Hepatocyte (in vitro differentiated cells): ENCODE data around the gene CATSPERB. TPM values are rescaled to one million over a fixed set of nuclear protein-coding genes. Genes with fewer than 3 reads are reported as not detected.

ENCODE experiments used
- DNase-seq: peaks from one replicate; pipeline ENCODE4 v3.0.0-alpha.2; 2016; ENCODE audit warnings: low spot score
- H2AFZ ChIP-seq: fragments of 200-600 bp; sonication (generic); 2 replicates; pipeline ENCODE4 v1.6.0; 2016; ENCODE audit warnings: antibody characterized with exemption, mild to moderate bottlenecking
- H3K27ac ChIP-seq: fragments of 200-600 bp; sonication (generic); 2 replicates; pipeline ENCODE4 v1.5.1; 2016; ENCODE audit warnings: mild to moderate bottlenecking
- H3K27me3 ChIP-seq: fragments of 200-600 bp; sonication (generic); 2 replicates; pipeline ENCODE4 v1.6.1; 2016
- H3K36me3 ChIP-seq: fragments of 200-600 bp; sonication (generic); replicated peaks from 2 replicates; pipeline ENCODE4 v1.5.1; 2016; ENCODE audit warnings: low read depth; ENCODE audit not compliant: insufficient read depth
- H3K4me1 ChIP-seq: fragments of 200-600 bp; sonication (generic); 2 replicates; pipeline ENCODE4 v1.5.1; 2016; ENCODE audit warnings: mild to moderate bottlenecking, moderate library complexity; ENCODE audit not compliant: insufficient read depth
- H3K4me2 ChIP-seq: fragments of 200-600 bp; sonication (generic); 2 replicates; pipeline ENCODE4 v1.6.0; 2016
- H3K4me3 ChIP-seq: fragments of 200-600 bp; sonication (generic); 2 replicates; pipeline ENCODE4 v1.5.1; 2016; ENCODE audit warnings: mild to moderate bottlenecking
- H3K79me2 ChIP-seq: fragments of 200-600 bp; sonication (generic); 2 replicates; pipeline ENCODE4 v1.6.0; 2017; ENCODE audit warnings: mild to moderate bottlenecking
- H3K9me2 ChIP-seq: fragments of 200-600 bp; sonication (generic); replicated peaks from 2 replicates; pipeline ENCODE4 v1.6.0; 2017; ENCODE audit warnings: mild to moderate bottlenecking; ENCODE audit not compliant: insufficient read depth
- H3K9me3 ChIP-seq: fragments of 200-600 bp; sonication (generic); 2 replicates; pipeline ENCODE4 v1.5.1; 2016; ENCODE audit warnings: low read depth, mild to moderate bottlenecking
- H4K20me1 ChIP-seq: fragments of 200-600 bp; sonication (generic); 2 replicates; pipeline ENCODE4 v1.6.0; 2016; ENCODE audit warnings: mild to moderate bottlenecking; ENCODE audit not compliant: insufficient read depth, poor library complexity, severe bottlenecking
- CTCF ChIP-seq: fragments of 200-600 bp; sonication (generic); IDR thresholded peaks from 2 replicates; pipeline ENCODE4 v1.5.1; 2016; ENCODE audit warnings: antibody characterized with exemption, mild to moderate bottlenecking; ENCODE audit not compliant: poor library complexity
- EZH2 ChIP-seq: fragments of 200-600 bp; sonication (generic); IDR thresholded peaks from 2 replicates; pipeline ENCODE4 v1.6.1; 2016; ENCODE audit warnings: antibody characterized with exemption, mild to moderate bottlenecking, borderline replicate concordance
- EZH2phosphoT487 ChIP-seq: fragments of 200-600 bp; sonication (generic); IDR thresholded peaks from one replicate; pipeline ENCODE4 v1.6.1; 2018; ENCODE audit warnings: antibody characterized with exemption, mild to moderate bottlenecking, low read depth, moderate library complexity; ENCODE audit not compliant: unreplicated experiment, severe bottlenecking
- WGBS: methylation state at CpG from one replicate; pipeline ENCODE4 v1.1.6; 2016; ENCODE audit warnings: low lambda C conversion rate; ENCODE audit errors: missing lambda C conversion rate; 5-methylcytosine and 5-hydroxymethylcytosine counted together
- polyA plus RNA-seq: library from polyadenylated mRNA; unstranded; fragments of >200 nt; fragmentation: Nextera tagmentation; extraction: Ambion mirVana; gene quantifications from 2 replicates; pipeline ENCODE4 v1.2.1, GENCODE V29; 2016
- total RNA-seq: library from RNA; depleted of rRNA; stranded (reverse); fragments of >200 nt; gene quantifications from 2 replicates; pipeline ENCODE4 v1.2.3, GENCODE V29; 2014

CATSPERB gene
- total and polyA plus RNA-seq, 2 experiments from 2014 or later, result 0.93 to 7.1 TPM

- H4K20me1 ChIP-seq, result no peaks in the 10 kb centered on the region
- H3K9me2 ChIP-seq, result no peaks in the 10 kb centered on the region
- no peak overlapping the region for H3K27ac ChIP-seq
- no peak overlapping the region for H2AFZ ChIP-seq
- no peaks in the 10 kb centered on the region for H3K27me3 ChIP-seq
- no peak overlapping the region for H3K4me2 ChIP-seq
- no peaks in the 10 kb centered on the region for H3K79me2 ChIP-seq
- H3K9me3 ChIP-seq, result no peaks in the 10 kb centered on the region
- 96% methylated on average over 1 of the region's 1 CpG for WGBS
- H3K4me3 ChIP-seq, result no peak overlapping the region
- H3K4me1 ChIP-seq, result no peaks in the 10 kb centered on the region
- no peak for TF ChIP-seq CTCF
- no peak for TF ChIP-seq EZH2phosphoT487
- no peak for TF ChIP-seq EZH2
- no peak for DNase-seq
- no peaks in the 10 kb centered on the region for H3K36me3 ChIP-seq
Measured at GRCh38 chr14:91647856-91648255, 84.0 kb downstream of the CATSPERB start.

GRCh38 chr14:91636604-91637003, 95.3 kb downstream of the CATSPERB start:
- Histone ChIP-seq H3K27me3 (no peaks in the 10 kb centered on the region), H3K36me3 (no peaks in the 10 kb centered on the region), H3K79me2 (no peaks in the 10 kb centered on the region), H3K4me1 (no peaks in the 10 kb centered on the region), H3K27ac (no peak overlapping the region), H3K4me3 (no peak overlapping the region), H3K9me3 (no peaks in the 10 kb centered on the region), H3K4me2 (no peak overlapping the region), H2AFZ (no peak overlapping the region), H3K9me2 (no peaks in the 10 kb centered on the region), H4K20me1 (no peaks in the 10 kb centered on the region)
- TF ChIP-seq EZH2phosphoT487 (no peak), EZH2 (no peak), CTCF (no peak)
- DNase-seq, result no peak
- 87% methylated on average over 4 of the region's 4 CpGs for WGBS

GRCh38 chr14:91624757-91625156, 107.1 kb downstream of the CATSPERB start:
- H3K36me3 ChIP-seq, result no peaks in the 10 kb centered on the region
- no peaks in the 10 kb centered on the region for H3K79me2 ChIP-seq
- H3K4me1 ChIP-seq, result no peaks in the 10 kb centered on the region
- H3K9me3 ChIP-seq, result no peaks in the 10 kb centered on the region
- TF ChIP-seq EZH2 (no peak), CTCF (no peak), EZH2phosphoT487 (no peak)
- no peak for DNase-seq
- H3K4me2 ChIP-seq, result no peak overlapping the region
- H3K4me3 ChIP-seq, result no peak overlapping the region
- no peaks in the 10 kb centered on the region for H3K27me3 ChIP-seq
- H2AFZ ChIP-seq, result no peak overlapping the region
- WGBS, result 81% methylated on average over 1 of the region's 1 CpG
- H4K20me1 ChIP-seq, result no peaks in the 10 kb centered on the region
- H3K27ac ChIP-seq, result no peak overlapping the region
- no peaks in the 10 kb centered on the region for H3K9me2 ChIP-seq

GRCh38 chr14:91614187-91614586, 117.7 kb downstream of the CATSPERB start:
- Histone ChIP-seq H3K9me3 (no peaks in the 10 kb centered on the region), H3K27ac (no peak overlapping the region), H3K4me1 (no peaks in the 10 kb centered on the region), H3K4me3 (no peak overlapping the region), H3K9me2 (no peaks in the 10 kb centered on the region), H3K27me3 (no peaks in the 10 kb centered on the region), H3K79me2 (no peaks in the 10 kb centered on the region), H2AFZ (no peak overlapping the region), H4K20me1 (no peaks in the 10 kb centered on the region), H3K4me2 (no peak overlapping the region), H3K36me3 (no peaks in the 10 kb centered on the region)
- no peak for DNase-seq
- TF ChIP-seq CTCF, result no peak
- no peak for TF ChIP-seq EZH2
- TF ChIP-seq EZH2phosphoT487, result no peak
- WGBS, result 47% methylated on average over 2 of the region's 2 CpGs
